Measurements from ENCODE around the gene ZNF839.
A peak's percentile ranks its signal among the peaks of the same experiment; 100 is the strongest.
"Not testable (repeated sequence)": the region's sequence is repeated elsewhere in the genome, so short reads cannot be mapped to it uniquely, and the experiment has no call there.

ZNF839 gene

DNA sequence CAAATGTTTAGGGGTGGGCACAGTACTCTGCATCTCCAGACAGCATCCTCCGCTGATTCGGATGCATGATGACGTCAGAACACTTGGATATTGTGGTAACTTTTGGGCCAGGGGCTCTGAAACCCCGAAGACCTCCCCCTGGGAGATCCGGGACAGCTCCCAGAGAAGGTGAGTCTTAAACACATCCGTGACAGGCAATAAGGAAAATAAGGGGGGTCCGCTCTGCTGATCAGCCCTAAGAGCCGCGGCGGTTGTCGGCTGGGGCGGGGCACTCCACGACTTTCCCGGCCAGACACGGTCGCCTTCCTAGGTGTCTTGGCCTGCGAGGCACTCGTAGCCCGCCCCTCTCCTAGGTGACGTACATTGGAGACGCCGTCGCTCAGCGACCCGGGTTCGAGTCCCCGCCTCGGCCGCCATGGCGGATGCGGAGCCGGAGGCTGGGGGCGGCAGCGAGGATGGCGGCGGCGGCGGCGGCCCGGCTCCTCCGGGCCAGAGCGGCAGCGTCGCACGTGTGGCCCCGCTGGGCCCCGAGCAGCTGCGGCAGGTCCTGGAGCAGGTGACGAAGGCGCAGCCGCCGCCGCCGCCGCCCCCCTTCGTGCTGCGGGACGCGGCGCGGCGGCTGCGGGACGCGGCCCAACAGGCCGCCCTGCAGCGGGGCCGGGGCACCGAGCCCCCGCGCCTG is at the start of gene ZNF839:
Gene ZNF839, plus strand, starts transcription at position 396 of the 682 bp plus-strand sequence. Its CDS starts 20 bp downstream, at position 416.
- peak; percentile 90 for DNase-seq (ENCODE audit: low read depth)

DNA sequence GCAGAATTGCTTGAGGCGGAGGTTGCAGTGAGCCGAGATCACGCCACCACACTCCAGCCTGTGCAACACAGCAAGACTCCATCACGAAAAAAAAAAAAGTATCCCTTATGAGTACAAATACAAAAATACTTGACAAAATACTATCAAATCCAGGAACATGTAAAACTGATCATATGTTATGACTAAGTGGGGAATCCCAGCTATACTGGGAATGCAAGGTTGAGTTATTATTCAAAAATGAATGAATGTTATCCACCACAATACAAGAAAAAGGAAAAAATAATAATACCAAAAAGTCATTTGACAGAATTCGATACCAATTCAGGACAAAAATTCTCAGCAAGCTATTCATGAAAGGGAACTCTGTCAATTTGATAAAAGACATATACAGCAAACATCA is 47.2 kb upstream of the ZNF839 start:
- DNase-seq (ENCODE audit: low read depth): no peak

DNA sequence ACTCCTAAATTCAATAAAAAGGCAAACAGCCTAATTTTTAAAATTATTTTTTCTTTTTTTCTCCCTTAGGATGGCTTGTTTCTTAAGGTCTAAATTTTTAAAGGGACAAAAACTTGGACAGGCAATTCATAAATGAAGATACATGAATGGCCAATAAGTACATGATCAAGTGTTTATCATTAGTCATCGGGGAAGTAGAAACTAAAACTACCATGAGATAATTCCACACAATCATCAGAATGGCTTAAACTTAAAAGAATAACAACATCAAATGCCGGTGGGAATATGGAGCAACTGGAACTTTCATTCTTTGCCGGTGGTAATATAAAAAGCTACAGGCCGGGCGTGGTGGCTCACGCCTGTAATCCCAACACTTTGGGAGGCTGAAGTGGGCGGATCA is 43.7 kb upstream of the ZNF839 start:
- no peak for DNase-seq (ENCODE audit: low read depth)

DNA sequence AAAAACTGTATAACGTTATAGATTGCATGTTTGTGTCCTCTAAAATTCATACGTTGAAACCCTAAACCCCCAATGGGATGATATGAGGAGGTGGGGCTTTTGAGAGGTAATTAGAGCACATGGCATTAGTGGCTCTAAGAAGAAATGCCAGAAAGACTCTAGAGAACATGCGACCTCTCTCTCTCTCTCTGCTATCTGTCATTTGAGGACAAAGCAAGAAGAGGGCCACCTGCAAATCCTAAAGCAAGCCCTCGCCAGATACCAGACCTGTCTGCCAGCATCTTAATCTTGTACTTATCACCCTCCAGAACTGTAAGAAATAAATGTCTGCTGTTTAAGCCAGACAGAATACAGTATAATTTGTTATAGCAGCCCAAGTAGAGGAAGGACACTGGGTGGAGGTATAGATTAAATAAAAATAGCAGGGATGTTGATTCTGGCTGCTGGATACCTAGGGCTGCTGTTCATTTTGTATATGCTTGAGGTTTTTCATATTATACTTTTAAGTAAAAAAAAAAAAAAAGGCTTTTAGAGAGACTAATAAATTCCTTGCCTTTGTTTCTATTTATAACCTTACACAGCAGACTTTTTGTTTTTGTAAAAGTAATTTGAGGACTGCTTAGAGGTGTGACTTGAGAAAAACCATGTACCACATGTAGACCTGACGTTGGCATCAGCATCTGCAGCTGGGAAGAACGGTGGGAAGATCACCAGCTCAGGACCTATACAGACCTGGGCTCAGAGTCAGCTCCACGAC is 41.5 kb upstream of the ZNF839 start:
- DNase-seq (ENCODE audit: low read depth): no peak

DNA sequence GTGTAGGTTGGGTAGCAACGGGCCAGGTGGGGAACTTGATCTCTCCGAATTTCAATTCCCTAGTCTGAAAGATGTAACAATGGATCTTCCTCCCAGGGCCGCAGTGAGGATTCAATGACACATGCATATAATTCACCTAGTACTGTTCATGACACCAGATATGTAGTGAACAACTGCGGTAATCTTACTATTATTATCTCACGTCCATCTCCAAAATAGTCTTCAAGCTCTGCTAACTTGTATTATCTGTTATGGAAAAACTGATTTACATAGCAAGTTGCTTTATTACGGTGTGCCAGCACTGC is 41.0 kb upstream of the ZNF839 start:
- no peak for DNase-seq (ENCODE audit: low read depth)

DNA sequence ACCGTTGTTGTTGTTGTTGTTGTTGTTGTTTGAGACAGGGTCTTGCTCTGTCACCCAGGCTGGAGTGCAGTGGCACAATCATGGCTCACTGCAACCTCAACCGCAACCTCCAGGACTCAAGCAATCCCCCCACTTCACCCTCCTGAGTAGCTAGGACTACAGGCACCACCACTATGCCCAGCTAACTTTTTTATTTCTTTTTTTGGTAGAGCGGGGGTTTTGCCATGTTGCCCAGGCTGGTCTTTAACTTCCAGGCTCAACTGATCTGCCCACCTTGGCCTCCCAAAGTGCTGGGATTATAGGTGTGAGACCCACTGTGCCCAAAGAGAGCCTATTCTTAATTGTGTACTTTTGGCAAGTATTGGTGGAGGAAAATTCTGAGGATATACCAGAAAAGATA is 40.3 kb upstream of the ZNF839 start:
- DNase-seq (ENCODE audit: low read depth): no peak

DNA sequence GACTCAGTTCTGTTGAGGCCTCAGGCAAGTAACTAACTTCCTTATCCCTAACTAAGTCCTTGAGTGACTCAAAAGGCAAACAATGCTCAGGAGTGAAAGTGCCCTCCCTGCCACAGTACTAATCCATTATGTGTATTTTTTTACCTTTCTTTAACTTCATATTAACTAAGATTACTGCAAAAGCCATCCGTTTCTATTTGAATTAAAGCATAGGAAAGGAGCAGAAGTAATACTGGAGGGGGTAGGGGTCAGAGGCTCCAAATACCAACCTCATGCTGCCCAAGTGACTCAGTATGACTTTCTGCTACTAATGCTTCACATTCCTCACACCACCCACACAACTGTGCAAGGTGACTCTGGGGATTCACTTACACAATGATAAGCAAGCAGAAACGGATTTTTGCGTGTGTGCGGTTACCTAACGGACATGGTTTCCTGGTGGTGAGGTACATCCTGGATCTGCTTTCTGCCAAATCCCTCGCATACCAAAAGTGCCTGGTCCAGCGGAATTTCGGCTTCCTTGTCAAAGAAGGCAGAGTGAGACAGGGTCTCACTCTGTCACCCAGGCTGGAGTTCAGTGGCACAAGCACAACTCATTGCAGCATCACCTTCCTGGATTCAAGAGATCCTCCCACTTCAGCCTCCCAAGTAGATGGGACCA is 39.7 kb upstream of the ZNF839 start:
- no peak for DNase-seq (ENCODE audit: low read depth)

DNA sequence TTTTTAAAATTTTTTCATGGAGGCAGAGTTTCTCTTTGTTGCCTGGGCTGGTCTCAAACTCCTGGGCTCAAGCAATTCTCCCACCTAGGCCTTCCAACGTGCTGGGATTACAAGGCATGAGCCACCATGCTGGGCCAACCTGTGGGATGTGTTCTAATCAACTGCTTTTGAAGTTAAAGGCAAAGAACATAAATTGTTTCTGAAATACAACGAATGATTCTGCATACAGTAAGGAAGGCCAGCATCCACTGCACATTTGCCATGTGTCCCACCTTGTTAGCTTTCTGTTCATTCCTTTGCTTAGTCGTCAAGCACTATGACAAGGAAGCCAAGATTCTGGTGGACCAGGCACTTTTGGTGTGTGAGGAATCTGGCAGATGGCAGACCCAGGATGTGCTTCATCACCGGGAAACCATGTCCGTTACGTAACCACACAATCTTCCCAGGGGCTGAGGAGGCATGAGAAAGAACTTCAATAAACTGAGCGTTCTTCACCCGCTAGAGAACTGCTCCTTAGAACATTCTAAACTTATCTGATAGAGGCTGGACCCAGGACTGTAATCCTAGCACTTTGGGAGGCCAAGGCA is 39.1 kb upstream of the ZNF839 start:
- no peak for DNase-seq (ENCODE audit: low read depth)

DNA sequence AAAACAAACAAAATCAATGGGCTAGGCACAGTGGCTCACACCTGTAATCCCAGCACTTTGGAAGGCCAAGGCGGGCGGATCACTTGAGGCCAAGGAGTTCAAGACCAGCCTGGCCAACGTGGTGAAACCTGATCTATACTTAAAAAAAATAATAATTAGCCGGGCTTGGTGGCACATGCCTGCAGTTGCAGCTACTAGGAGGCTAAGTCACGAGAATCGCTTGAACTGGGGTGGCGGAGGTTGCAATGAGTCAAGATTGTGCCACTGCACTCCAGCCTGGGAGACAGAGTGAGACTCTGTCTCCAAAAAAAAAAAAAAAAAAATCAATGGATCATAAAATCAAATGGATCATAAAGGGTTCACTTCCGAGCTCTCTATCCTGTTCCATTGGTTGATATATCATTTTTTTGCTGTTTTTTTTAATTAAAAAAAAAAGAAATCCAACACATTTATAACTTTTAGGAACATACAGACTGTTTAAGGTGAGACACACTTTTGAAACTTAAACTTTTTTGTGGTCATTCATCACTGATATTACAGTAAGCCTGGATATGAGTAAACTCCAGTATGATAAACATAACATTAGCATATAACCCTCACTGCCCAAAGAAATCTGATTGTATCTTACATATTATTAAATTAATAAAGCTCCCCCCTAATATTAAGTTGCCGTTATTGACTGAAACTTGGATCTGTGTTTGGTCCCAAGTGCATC is 36.6 kb upstream of the ZNF839 start:
- no peak for DNase-seq (ENCODE audit: low read depth)

DNA sequence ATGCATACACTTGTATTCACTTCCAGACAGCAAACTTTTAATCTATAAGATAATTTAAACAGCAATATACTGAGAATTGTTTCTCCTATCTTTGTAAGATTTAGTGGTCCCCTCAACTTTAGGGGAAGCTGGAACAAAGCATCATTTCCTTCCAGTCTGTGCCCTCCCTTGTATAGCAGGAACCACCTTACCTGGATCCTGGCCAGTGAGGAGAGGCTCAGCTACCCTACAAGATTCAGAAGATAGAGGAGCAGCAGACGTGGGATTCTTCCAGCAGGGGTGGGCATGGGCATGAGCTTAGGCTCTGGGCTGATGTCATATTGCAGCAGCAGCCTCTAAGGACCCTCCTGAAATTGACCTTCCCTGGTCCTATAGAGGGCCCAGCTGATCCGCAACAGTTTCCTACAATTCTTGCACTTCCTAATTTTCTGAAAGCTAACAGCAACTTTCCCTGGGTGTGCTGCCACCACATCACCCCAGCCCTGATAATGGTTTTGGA is 35.9 kb upstream of the ZNF839 start:
- DNase-seq (ENCODE audit: low read depth): no peak

DNA sequence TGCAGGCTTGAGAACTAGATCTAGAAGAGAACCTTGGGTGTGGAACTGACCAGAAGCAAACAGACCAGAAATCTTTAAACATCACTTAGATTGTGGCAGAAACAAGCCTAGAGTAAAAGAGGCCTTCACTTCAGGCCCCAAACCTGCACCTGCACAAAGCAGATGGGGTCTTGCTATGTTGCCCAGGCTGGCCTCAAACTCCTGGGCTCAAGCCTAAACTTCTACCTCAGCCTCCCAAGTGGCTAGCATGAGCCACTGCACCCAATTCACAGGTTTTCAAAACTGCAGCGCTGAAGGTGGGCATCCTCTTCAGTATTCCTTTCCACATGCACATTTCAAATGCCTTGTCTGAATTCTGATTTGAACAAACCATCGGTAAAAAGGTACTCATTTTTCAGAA is 34.4 kb upstream of the ZNF839 start:
- DNase-seq (ENCODE audit: low read depth): no peak

DNA sequence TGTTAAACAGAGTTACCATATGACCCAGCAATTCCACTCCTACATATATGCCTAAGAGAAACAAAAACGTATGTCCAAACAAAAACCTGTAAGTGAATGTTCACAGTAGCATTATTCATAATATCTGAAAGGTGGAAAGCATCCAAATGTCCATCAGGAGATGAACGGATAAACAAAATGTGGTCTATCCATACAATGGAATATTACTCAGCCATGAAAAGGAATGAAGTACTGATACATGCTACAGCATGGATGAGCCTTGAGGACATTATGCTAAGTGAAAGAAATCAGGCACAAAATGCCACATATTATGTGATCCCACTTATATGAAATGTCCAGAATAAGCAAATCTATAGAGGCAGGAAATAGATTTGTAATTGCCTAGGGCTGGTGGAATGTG is 31.4 kb upstream of the ZNF839 start:
- DNase-seq (ENCODE audit: low read depth): no peak

DNA sequence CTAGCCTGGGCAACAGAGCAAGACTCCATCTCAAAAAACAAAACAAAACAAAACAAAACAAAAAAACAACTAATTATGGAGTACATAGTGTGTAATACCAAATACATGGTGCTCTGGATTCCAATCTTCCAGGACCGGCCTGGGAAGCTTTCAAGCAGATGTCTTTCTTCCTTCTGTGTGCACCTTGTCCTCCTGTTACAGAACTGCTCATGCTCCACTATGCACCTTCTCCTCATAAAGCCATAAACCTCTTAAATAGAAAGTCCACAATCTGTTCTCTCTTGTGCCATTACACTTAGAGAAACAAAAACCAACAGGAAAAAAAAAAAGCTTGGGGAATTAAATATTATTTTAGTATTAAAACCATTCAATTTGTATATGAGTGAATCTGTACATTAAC is 27.1 kb upstream of the ZNF839 start:
- no peak for DNase-seq (ENCODE audit: low read depth)

DNA sequence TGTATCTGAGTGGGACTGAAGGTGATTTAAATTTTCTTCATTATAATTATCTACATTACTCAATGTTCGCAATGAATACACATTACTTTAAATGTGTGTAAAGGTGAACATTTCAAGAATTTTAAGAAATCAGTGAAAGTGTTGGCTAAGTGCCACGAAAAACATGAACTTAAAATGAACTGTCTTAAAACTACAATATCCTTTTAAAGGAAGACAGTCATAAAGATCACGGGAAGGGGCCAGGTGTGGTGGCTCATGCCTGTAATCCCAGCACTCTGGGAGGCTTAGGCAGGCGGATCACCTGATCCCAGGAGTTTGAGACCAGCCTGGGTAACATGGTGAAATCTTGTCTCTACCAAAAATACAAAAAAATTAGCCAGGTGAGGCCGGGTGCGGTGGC is 25.8 kb upstream of the ZNF839 start:
- DNase-seq (ENCODE audit: low read depth): no peak

DNA sequence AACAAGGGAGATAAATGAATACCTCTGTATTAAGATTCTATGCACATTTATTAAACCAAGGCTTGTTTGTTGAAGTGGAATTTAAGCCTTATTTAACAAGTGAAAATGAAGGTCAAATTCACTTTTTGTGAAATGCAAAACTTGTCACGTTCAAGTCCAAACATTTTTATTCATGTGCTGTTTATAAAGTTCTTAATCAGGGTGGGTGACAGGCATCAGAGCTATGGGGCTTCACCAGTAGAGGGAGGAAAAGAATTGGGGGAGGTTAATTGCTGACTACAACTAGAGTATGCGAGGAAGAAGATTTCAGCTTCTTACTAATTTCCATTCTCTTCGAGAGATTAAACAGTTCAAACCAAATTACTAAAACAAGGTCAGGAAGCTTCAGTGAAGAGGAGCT is 24.3 kb upstream of the ZNF839 start:
- no peak for DNase-seq (ENCODE audit: low read depth)

DNA sequence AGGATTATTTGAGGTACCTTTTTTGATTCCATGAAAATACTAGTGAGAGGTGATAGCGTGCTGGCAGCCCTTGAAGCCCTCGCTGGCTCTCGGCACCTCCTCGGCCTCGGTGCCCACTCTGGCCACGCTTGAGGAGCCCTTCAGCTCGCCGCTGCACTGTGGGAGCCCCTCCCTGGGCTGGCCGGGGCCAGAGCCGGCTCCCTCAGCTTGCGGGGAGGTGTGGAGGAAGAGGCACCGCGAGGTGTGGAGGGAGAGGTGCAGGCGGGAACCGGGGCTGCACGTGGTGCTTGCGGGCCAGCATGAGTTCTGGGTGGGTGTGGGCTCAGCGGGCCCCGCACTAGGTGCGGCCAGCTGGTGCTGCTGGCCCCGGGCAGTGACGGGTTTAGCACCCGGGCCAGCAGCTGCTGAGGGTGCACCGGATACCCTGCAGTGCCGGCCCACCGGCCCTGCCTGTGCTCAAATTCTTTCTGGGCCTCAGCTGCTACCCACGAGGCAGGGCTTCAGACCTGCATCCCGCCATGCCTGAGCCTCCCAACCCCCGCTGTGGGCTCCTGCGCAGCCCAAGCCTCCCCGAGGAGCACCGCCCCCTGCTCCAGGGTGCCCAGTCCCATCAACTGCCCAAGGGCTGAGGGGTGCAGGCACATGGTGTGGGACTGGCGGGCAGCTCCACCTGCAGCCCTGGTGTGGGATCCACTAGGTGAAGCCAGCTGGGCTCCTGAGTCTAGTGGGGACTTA is 21.9 kb upstream of the ZNF839 start:
- DNase-seq (ENCODE audit: low read depth): no peak

DNA sequence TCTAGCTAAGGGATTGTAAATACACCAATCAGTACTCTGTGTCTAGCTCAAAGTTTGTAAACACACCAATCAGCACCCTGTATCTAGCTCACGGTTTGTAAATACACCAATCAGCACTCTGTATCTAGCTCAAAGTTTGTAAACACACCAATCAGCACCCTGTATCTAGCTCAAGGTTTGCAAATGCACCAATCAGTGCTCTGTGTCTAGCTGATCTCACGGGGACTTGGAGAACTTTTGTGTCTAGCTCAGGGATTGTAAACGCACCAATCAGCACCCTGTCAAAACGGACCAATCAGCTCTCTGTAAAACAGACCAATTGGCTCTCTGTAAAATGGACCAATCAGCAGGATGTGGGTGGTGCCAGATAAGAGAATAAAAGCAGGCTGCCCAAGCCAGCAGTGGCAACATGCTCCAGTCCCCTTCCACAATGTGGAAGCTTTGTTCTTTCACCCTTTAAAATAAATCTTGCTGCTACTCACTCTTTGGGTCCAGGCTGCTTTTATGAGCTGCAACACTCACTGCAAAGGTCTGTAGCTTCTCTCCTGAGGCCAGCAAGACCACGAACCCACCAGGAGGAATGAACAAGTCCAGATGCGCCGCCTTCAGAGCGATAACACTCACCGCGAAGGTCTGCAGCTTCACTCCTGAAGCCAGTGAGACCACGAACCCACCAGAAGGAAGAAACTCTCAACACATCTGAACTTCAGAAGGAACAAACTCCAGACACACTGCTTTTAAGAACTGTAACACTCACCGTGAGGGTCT is 21.1 kb upstream of the ZNF839 start:
- DNase-seq (ENCODE audit: low read depth): not testable (repeated sequence)

DNA sequence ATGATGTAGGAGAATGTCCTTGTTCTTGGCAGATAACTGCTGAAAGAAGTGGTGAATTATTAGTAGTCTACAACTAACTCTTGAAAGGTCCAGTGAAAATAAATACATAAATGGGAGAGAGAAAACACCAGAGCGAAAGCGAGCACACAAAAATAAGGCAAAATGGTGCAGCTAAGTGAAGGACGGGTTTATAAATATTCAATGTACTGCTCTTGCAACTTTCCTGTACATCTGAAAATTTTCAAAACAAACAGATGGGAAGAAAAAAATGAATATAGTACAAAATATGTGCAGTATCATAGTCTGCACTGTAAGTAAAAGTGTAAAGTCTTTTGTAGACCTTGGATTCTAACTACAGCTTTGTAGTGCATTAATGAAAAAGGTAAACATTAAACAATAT is 15.9 kb upstream of the ZNF839 start:
- DNase-seq (ENCODE audit: low read depth): no peak

DNA sequence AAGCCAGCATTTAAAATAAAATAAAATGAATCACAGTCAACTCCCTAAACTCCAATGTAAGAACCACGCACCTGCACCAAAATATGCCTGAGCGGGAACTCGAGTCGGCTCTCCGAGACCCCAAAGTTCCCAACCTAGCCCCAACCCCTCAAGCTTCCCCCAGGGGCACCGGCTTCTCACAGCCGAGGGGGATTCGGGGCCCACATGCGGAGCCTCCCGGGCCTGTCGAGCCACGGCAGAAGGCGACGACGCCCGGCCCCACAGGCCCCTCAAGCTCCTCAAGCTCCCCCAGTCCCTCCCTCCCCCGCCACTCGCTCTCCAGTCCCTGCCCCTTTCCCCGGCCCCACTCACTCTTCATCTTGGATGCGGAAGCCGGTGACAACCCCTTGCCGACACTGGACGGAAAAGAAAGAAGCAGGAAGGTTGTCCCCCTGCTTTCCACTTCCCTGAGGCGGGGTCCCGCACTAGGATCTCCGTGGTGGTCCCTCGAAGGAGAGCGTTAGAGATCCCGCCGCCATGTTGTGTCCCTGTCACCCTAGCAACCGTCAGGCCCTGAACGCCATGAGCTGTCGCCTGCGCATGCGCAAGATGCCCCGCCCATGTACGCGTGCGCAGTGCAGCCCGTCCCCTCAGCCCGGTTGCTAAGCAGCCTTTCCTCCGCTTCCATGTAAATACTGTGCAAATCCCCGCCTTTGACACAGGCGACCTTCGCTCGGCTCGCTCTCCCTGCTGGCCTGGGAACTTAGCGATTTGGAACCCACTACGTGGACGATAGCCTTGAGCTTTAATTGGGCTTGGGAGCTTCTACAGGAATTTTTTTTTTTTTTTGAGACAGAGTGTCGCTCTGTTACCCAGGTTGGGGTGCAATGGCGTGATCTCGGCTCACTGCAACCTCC is 14.7 kb upstream of the ZNF839 start, which contains the start of gene MOK:
Gene MOK, minus strand, starts transcription at position 554 of the 896 bp plus-strand sequence. Its CDS starts 196 bp downstream, at position 358.
- peak; percentile 97 for DNase-seq (ENCODE audit: low read depth)
